ENCODE measurements around the gene SLC10A3. TPM values are rescaled to one million over a fixed set of nuclear protein-coding genes. Genes with fewer than 3 reads are reported as not detected.

The SLC10A3 gene
- total and polyA plus RNA-seq, 2 of the 13 experiments (the other 11 are each of a cell fraction or from before 2014, with no cell fraction given), result 10.1 to 11.5 TPM

- TF ChIP-seq POLR2A (IDR thresholded peaks at IDR 0.05; ENCODE audit: insufficient read depth in 1 of 2, low read depth in 2 of 2, low read length in 2 of 2) (0 out of 4 replicates have a peak, but pooled peaks of 1 of the 2 experiments have one; percentile 28), TFAP4 (IDR thresholded peaks at IDR 0.05; ENCODE audit: borderline replicate concordance, low read depth) (peak; percentile 95), NR2F2 (IDR thresholded peaks at IDR 0.05; ENCODE audit: borderline replicate concordance, low read depth) (peak; percentile 46; the same call in 1 of the 2 replicates), SMAD3 (CRISPR knock-in tag; IDR thresholded peaks at IDR 0.05) (0 out of 2 replicates have a peak, but pooled peaks have one; percentile 15)
- TF ChIP-seq, protein P1, sequence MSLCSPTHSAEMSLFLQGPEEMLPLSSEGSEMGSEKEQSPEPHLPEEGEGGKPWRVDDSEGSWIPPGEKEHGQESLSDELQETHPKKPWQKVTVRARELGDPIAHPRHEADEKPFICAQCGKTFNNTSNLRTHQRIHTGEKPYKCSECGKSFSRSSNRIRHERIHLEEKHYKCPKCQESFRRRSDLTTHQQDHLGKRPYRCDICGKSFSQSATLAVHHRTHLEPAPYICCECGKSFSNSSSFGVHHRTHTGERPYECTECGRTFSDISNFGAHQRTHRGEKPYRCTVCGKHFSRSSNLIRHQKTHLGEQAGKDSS (CRISPR knock-in tag; IDR thresholded peaks at IDR 0.05; ENCODE audit: borderline replicate concordance, low read depth), result peak; percentile 49; the same call in 1 of the 2 replicates
- TF ChIP-seq, protein P2, sequence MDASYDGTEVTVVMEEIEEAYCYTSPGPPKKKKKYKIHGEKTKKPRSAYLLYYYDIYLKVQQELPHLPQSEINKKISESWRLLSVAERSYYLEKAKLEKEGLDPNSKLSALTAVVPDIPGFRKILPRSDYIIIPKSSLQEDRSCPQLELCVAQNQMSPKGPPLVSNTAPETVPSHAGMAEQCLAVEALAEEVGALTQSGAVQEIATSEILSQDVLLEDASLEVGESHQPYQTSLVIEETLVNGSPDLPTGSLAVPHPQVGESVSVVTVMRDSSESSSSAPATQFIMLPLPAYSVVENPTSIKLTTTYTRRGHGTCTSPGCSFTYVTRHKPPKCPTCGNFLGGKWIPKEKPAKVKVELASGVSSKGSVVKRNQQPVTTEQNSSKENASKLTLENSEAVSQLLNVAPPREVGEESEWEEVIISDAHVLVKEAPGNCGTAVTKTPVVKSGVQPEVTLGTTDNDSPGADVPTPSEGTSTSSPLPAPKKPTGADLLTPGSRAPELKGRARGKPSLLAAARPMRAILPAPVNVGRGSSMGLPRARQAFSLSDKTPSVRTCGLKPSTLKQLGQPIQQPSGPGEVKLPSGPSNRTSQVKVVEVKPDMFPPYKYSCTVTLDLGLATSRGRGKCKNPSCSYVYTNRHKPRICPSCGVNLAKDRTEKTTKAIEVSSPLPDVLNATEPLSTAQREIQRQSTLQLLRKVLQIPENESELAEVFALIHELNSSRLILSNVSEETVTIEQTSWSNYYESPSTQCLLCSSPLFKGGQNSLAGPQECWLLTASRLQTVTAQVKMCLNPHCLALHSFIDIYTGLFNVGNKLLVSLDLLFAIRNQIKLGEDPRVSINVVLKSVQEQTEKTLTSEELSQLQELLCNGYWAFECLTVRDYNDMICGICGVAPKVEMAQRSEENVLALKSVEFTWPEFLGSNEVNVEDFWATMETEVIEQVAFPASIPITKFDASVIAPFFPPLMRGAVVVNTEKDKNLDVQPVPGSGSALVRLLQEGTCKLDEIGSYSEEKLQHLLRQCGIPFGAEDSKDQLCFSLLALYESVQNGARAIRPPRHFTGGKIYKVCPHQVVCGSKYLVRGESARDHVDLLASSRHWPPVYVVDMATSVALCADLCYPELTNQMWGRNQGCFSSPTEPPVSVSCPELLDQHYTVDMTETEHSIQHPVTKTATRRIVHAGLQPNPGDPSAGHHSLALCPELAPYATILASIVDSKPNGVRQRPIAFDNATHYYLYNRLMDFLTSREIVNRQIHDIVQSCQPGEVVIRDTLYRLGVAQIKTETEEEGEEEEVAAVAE (CRISPR knock-in tag; IDR thresholded peaks at IDR 0.05; ENCODE audit: borderline replicate concordance), result 0 out of 2 replicates have a peak, but pooled peaks have one; percentile 41
Measured at GRCh38 chrX:154517101-154517781, 26.8 kb upstream of the SLC10A3 start (continued).

Measured in HepG2 (cell line).